ENCODE data around the gene TOP1.

The TOP1 gene

GRCh38 chr20:40997116-40997515 lies 31.5 kb upstream of the TOP1 start:
- H3K4me1 ChIP-seq (ENCODE audit: insufficient read depth, low read length) = no peaks in the 10 kb centered on the region
- H3K27me3 ChIP-seq (ENCODE audit: insufficient read depth, low read length, poor library complexity) = no peaks in the 10 kb centered on the region
- no peaks in the 10 kb centered on the region for H3K79me2 ChIP-seq (ENCODE audit: insufficient read depth, low read length)
- no peak overlapping the region for H3K4me3 ChIP-seq (ENCODE audit: low read depth in 1 of 2, low read length in 2 of 2)
- no peak overlapping the region for H3K9ac ChIP-seq (ENCODE audit: low read depth, low read length)
- H3K4me2 ChIP-seq (ENCODE audit: insufficient read depth, low read length) = no peak overlapping the region
- H4K20me1 ChIP-seq (ENCODE audit: insufficient read depth, low read length) = no peaks in the 10 kb centered on the region
- no peaks in the 10 kb centered on the region for H3K36me3 ChIP-seq (ENCODE audit: insufficient read depth, low read length)
- TF ChIP-seq CTCF (IDR thresholded peaks at IDR 0.05; ENCODE audit: borderline replicate concordance, extremely low read depth, low read length, poor library complexity, severe bottlenecking) = no peak
- no peak for TF ChIP-seq EZH2 (IDR thresholded peaks at IDR 0.05; ENCODE audit: borderline replicate concordance, low read depth, low read length, severe bottlenecking)
- ATAC-seq (ENCODE audit: insufficient read depth, low read depth) (no peak), DNase-seq (no peak)
- no peaks in the 10 kb centered on the region for H3K9me3 ChIP-seq (ENCODE audit: insufficient read depth, low read length, severe bottlenecking)
- H2AFZ ChIP-seq (ENCODE audit: low read depth, low read length) = no peak overlapping the region
- no peak overlapping the region for H3K27ac ChIP-seq (ENCODE audit: low read length)

GRCh38 chr20:40999841-41000240 lies 28.8 kb upstream of the TOP1 start:
- no peak overlapping the region for H3K4me3 ChIP-seq (ENCODE audit: low read depth in 1 of 2, low read length in 2 of 2)
- H2AFZ ChIP-seq (ENCODE audit: low read depth, low read length) = no peak overlapping the region
- no peak overlapping the region for H3K27ac ChIP-seq (ENCODE audit: low read length)
- TF ChIP-seq EZH2 (IDR thresholded peaks at IDR 0.05; ENCODE audit: borderline replicate concordance, low read depth, low read length, severe bottlenecking) = no peak
- no peak for TF ChIP-seq CTCF (IDR thresholded peaks at IDR 0.05; ENCODE audit: borderline replicate concordance, extremely low read depth, low read length, poor library complexity, severe bottlenecking)
- H3K79me2 ChIP-seq (ENCODE audit: insufficient read depth, low read length) = no peaks in the 10 kb centered on the region
- no peak overlapping the region for H3K4me2 ChIP-seq (ENCODE audit: insufficient read depth, low read length)
- DNase-seq (no peak), ATAC-seq (ENCODE audit: insufficient read depth, low read depth) (no peak)
- H4K20me1 ChIP-seq (ENCODE audit: insufficient read depth, low read length) = no peaks in the 10 kb centered on the region
- no peaks in the 10 kb centered on the region for H3K9me3 ChIP-seq (ENCODE audit: insufficient read depth, low read length, severe bottlenecking)
- no peak overlapping the region for H3K9ac ChIP-seq (ENCODE audit: low read depth, low read length)
- no peaks in the 10 kb centered on the region for H3K27me3 ChIP-seq (ENCODE audit: insufficient read depth, low read length, poor library complexity)
- H3K4me1 ChIP-seq (ENCODE audit: insufficient read depth, low read length) = no peaks in the 10 kb centered on the region
- H3K36me3 ChIP-seq (ENCODE audit: insufficient read depth, low read length) = no peaks in the 10 kb centered on the region

DNA sequence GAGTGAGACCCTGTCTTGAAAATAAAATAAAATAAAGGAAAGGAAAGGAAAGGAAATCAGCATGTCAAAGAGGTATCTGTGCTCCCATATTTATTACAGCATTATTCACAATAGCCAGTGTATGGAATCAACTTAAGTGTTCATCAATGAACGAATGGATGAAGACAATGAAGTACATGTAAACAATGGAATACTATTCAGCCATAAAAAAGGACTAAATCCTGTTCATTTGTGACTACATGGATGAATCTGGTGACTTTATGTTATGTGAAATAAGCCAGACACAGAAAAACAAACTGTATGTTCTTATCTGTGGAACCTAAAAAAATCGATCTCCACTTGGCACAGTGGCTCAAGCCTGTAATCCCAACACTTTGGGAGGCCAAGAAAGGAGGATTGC lies 28.0 kb upstream of the TOP1 start:
- H3K27me3 ChIP-seq (ENCODE audit: insufficient read depth, low read length, poor library complexity) = no peaks in the 10 kb centered on the region
- H3K9ac ChIP-seq (ENCODE audit: low read depth, low read length) = no peak overlapping the region
- H4K20me1 ChIP-seq (ENCODE audit: insufficient read depth, low read length) = no peaks in the 10 kb centered on the region
- no peak overlapping the region for H3K4me3 ChIP-seq (ENCODE audit: low read depth in 1 of 2, low read length in 2 of 2)
- no peak overlapping the region for H3K27ac ChIP-seq (ENCODE audit: low read length)
- no peak overlapping the region for H2AFZ ChIP-seq (ENCODE audit: low read depth, low read length)
- H3K36me3 ChIP-seq (ENCODE audit: insufficient read depth, low read length) = no peaks in the 10 kb centered on the region
- ATAC-seq (ENCODE audit: insufficient read depth, low read depth) (no peak), DNase-seq (no peak)
- no peaks in the 10 kb centered on the region for H3K79me2 ChIP-seq (ENCODE audit: insufficient read depth, low read length)
- no peak for TF ChIP-seq EZH2 (IDR thresholded peaks at IDR 0.05; ENCODE audit: borderline replicate concordance, low read depth, low read length, severe bottlenecking)
- no peak for TF ChIP-seq CTCF (IDR thresholded peaks at IDR 0.05; ENCODE audit: borderline replicate concordance, extremely low read depth, low read length, poor library complexity, severe bottlenecking)
- H3K9me3 ChIP-seq (ENCODE audit: insufficient read depth, low read length, severe bottlenecking) = no peaks in the 10 kb centered on the region
- no peaks in the 10 kb centered on the region for H3K4me1 ChIP-seq (ENCODE audit: insufficient read depth, low read length)
- no peak overlapping the region for H3K4me2 ChIP-seq (ENCODE audit: insufficient read depth, low read length)

- H2AFZ ChIP-seq (ENCODE audit: low read depth, low read length) = no peak overlapping the region
- H3K9ac ChIP-seq (ENCODE audit: low read depth, low read length) = no peak overlapping the region
- peaks cover 6% of the 10 kb centered on the region for H3K9me3 ChIP-seq (ENCODE audit: insufficient read depth, low read length, severe bottlenecking)
- H3K36me3 ChIP-seq (ENCODE audit: insufficient read depth, low read length) = no peaks in the 10 kb centered on the region
- H3K4me3 ChIP-seq (ENCODE audit: low read depth in 1 of 2, low read length in 2 of 2) = no peak overlapping the region
- DNase-seq (no peak), ATAC-seq (ENCODE audit: insufficient read depth, low read depth) (no peak)
- H3K79me2 ChIP-seq (ENCODE audit: insufficient read depth, low read length) = no peaks in the 10 kb centered on the region
- no peak overlapping the region for H3K4me2 ChIP-seq (ENCODE audit: insufficient read depth, low read length)
- H3K4me1 ChIP-seq (ENCODE audit: insufficient read depth, low read length) = no peaks in the 10 kb centered on the region
- no peaks in the 10 kb centered on the region for H3K27me3 ChIP-seq (ENCODE audit: insufficient read depth, low read length, poor library complexity)
- no peak overlapping the region for H3K27ac ChIP-seq (ENCODE audit: low read length)
- H4K20me1 ChIP-seq (ENCODE audit: insufficient read depth, low read length) = no peaks in the 10 kb centered on the region
- TF ChIP-seq EZH2 (IDR thresholded peaks at IDR 0.05; ENCODE audit: borderline replicate concordance, low read depth, low read length, severe bottlenecking) (no peak), CTCF (IDR thresholded peaks at IDR 0.05; ENCODE audit: borderline replicate concordance, extremely low read depth, low read length, poor library complexity, severe bottlenecking) (no peak)
These were observed 27.1 kb upstream of the TOP1 start for GRCh38 chr20:41001497-41001896.
